Ovary (tissue), 9 donors: ENCODE data around the gene NKAIN2. TPM values are rescaled to one million over a fixed set of nuclear protein-coding genes. Genes with fewer than 3 reads are reported as not detected.

ENCODE experiments used
- DNase-seq, 5 donors: peaks; one replicate each; pipeline ENCODE4 v3.0.0-alpha.2; 2019 to 2020
- H3K27ac ChIP-seq, 2 donors: fragments of 200-600 bp; one replicate each; pipeline versions ENCODE4 v1.5.1 to v1.8.0; 2019 to 2022
- H3K27me3 ChIP-seq: fragments of 200-600 bp; one replicate; pipeline ENCODE4 v1.8.0; 2022
- H3K36me3 ChIP-seq: fragments of 200-600 bp; sonication (generic); one replicate; pipeline ENCODE4 v1.5.1; 2019
- H3K4me1 ChIP-seq: one replicate; pipeline ENCODE4 v1.8.1; 2013; ENCODE audit warnings: mild to moderate bottlenecking, moderate library complexity; ENCODE audit not compliant: insufficient read depth
- H3K4me3 ChIP-seq: fragments of 200-600 bp; sonication (generic); one replicate; pipeline ENCODE4 v1.5.1; 2017
- H3K9me3 ChIP-seq, 2 donors: fragments of 200-600 bp in 1 of 2; sonication (generic) in 1 of 2; one replicate each; pipeline versions ENCODE4 v1.5.1 to v1.8.1; 2013 to 2019; ENCODE audit warnings: mild to moderate bottlenecking in 1 of 2, moderate library complexity in 1 of 2
- EP300 ChIP-seq: sonication (generic); formaldehyde crosslinking; IDR thresholded peaks from one replicate; pipeline ENCODE4 v1.6.1; 2017; ENCODE audit warnings: antibody characterized with exemption
- POLR2A ChIP-seq: fragments of 450-650 bp; IDR thresholded peaks from one replicate; pipeline ENCODE4 v1.6.1; 2017; ENCODE audit warnings: antibody characterized with exemption, mild to moderate bottlenecking, moderate library complexity
- WGBS, 3 donors: extraction: QIAGEN DNeasy Blood & Tissue Kit in 1 of 3; methylation state at CpG; one replicate each; pipeline versions ENCODE4 v1.1.5 to v1.1.7; 2013 to 2017; 5-methylcytosine and 5-hydroxymethylcytosine counted together
- intact Hi-C, 4 donors: fragments of 100-400 bp; cut with DNase I; formaldehyde crosslinking; loops; one replicate each; pipeline versions ENCODE4 v1.11.0 to v1.15.1; 2022 to 2023
- polyA plus RNA-seq, 2 donors: library from polyadenylated mRNA; stranded (reverse); fragments of 200-250 nt in 1 of 2; fragments of 350-450 nt in 1 of 2; fragmentation: Illumina TruSeq in 1 of 2; extraction: RNeasy Lipid Tissue Mini Kit (QIAGEN cat#74804) in 1 of 2; gene quantifications; one replicate each; pipeline ENCODE4 v1.2.3, GENCODE V29; 2013 to 2014
- total RNA-seq, 7 donors: library from RNA; depleted of rRNA in 2 of 7; stranded (reverse); fragments of >200 nt in 2 of 7; fragmentation: NEBNext Ultra II Directional in 3 of 7; extraction: Animal tissue kit (Norgen Biotek cat#: 25700) in 3 of 7; gene quantifications; one replicate each; pipeline versions ENCODE4 v1.1.0 to v1.2.4, GENCODE V29; 2016 to 2023
- TF ChIP-seq, protein P1 (sequence below), 3 donors: fragments of 450-650 bp in 2 of 3; fragments of 200-600 bp in 1 of 3; IDR thresholded peaks; one replicate each; pipeline versions ENCODE4 v1.5.1 to v1.8.0; 2016 to 2022; ENCODE audit warnings: antibody characterized with exemption in 3 of 3, mild to moderate bottlenecking in 1 of 3
- donor health status: DM: no; HTN: no; CAD: no; lungs with moderate emphysema.
- donor health status: DM: no; HTN: no; CAD: no.
- donor health status: Bipolar disorder and iron deficiency.
- donor health status: DM: yes; HTN: yes; CAD: no.
- donor health status: DM: no; HTN: no; CAD: no.
- donor health status: DM: yes; HTN: yes; CAD: no.

The NKAIN2 gene
- total and polyA plus RNA-seq, 9 donors, result 0.13 to 1.0 (median 0.40) TPM; not detected in 4

DNA sequence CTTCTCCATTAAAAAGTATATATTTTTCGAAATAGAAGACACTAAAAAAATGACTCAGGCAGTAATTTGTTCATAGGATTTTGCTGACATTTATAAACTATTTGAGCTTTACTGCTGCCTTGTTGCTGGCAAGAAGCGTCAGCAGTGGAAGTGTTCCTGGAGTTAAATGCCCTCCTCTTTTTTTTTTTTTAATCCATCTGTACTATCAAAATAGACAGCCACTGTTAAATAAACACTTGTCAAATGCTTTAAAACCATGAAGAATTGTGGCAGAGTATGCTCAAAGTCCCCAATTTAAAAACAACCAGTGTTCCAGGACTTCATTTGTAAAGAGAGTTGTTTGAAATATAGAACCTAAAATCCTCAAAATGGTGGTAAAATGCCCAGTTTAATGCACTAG is 253.8 kb downstream of the NKAIN2 start:
- intact Hi-C loops, result no loop called here
- Histone ChIP-seq H3K4me3 (no peak overlapping the region), H3K36me3 (no peaks in the 10 kb centered on the region), H3K9me3 (no peaks in the 10 kb centered on the region), H3K27ac (no peak overlapping the region), H3K4me1 (no peaks in the 10 kb centered on the region), H3K27me3 (no peaks in the 10 kb centered on the region)
- 66 to 80% (median 74%) methylated on average over 2 of the region's 2 CpGs for WGBS, 3 donors
- no peak for TF ChIP-seq POLR2A
- no peak for DNase-seq

DNA sequence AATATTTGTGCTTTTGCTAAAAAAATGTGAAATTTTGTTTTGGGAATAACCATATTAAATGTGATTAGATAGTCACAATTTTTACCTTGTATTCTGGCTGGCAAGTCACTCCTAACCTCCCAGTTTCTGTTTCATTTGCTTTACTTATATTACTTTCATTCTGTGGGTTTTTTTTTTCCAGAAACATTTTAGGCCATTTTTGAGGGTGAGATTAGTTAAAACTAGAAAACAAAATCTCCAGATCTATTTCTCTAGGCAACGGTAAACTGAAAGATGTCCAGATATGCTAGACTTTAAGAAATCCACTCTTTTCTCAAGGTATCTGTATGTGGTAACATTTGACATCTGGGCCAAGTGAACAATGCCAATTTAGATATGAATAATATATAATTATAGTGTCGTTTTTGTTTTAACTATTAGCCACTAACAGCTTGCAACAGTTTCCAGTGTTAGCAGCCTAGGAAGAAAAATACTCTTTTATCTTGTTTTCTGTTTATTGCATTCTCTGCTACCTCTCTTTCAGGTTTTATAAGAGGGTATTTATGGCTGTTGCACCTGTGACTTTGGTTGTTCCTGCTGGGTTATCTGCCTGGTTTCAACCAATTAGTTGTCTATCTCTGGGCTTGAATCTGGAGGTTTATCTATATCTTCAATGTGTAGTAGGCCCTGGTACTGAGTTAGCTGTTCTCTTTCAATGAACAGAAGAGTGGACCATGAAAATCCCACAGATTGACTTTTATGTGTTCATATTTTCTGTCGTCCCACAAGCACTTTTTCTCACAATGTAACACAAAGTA is 260.9 kb downstream of the NKAIN2 start:
- Histone ChIP-seq H3K36me3 (no peaks in the 10 kb centered on the region), H3K27ac (no peak overlapping the region), H3K4me3 (no peak overlapping the region), H3K9me3 (no peaks in the 10 kb centered on the region), H3K27me3 (no peaks in the 10 kb centered on the region), H3K4me1 (no peaks in the 10 kb centered on the region)
- intact Hi-C loops, result no loop called here
- TF ChIP-seq EP300 (no peak), POLR2A (no peak)
- TF ChIP-seq, protein P1, sequence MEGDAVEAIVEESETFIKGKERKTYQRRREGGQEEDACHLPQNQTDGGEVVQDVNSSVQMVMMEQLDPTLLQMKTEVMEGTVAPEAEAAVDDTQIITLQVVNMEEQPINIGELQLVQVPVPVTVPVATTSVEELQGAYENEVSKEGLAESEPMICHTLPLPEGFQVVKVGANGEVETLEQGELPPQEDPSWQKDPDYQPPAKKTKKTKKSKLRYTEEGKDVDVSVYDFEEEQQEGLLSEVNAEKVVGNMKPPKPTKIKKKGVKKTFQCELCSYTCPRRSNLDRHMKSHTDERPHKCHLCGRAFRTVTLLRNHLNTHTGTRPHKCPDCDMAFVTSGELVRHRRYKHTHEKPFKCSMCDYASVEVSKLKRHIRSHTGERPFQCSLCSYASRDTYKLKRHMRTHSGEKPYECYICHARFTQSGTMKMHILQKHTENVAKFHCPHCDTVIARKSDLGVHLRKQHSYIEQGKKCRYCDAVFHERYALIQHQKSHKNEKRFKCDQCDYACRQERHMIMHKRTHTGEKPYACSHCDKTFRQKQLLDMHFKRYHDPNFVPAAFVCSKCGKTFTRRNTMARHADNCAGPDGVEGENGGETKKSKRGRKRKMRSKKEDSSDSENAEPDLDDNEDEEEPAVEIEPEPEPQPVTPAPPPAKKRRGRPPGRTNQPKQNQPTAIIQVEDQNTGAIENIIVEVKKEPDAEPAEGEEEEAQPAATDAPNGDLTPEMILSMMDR (IDR thresholded peaks at IDR 0.05), result no peak
- no peak for DNase-seq
- WGBS, 3 donors, result 55 to 68% (median 60%) methylated on average over 3 of the region's 3 CpGs

DNA sequence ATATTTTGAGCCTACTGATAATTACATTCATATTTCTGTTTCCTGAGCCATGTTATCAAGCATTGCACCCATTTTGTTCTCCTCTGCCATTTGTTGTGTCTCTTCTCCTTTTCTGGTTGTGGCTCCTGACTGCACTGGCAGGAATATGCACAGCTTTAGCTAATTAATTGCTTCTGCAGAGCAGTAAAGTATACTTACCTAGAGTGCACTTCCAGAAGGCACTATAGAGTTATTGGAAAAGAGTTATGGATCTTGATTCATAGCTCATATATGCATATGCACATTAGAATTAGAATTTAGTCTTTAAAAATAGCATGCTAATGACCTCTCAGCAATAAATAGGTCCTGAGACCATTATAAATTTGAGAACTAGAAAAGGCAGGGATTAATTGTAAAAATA is 262.6 kb downstream of the NKAIN2 start:
- Histone ChIP-seq H3K9me3 (no peaks in the 10 kb centered on the region), H3K36me3 (no peaks in the 10 kb centered on the region), H3K27ac (no peak overlapping the region), H3K4me3 (no peak overlapping the region), H3K27me3 (no peaks in the 10 kb centered on the region), H3K4me1 (no peaks in the 10 kb centered on the region)
- no peak for TF ChIP-seq EP300
- TF ChIP-seq, protein P1 (IDR thresholded peaks at IDR 0.05), result no peak
- no peak for TF ChIP-seq POLR2A
- DNase-seq, result no peak
- intact Hi-C loops, result no loop called here

DNA sequence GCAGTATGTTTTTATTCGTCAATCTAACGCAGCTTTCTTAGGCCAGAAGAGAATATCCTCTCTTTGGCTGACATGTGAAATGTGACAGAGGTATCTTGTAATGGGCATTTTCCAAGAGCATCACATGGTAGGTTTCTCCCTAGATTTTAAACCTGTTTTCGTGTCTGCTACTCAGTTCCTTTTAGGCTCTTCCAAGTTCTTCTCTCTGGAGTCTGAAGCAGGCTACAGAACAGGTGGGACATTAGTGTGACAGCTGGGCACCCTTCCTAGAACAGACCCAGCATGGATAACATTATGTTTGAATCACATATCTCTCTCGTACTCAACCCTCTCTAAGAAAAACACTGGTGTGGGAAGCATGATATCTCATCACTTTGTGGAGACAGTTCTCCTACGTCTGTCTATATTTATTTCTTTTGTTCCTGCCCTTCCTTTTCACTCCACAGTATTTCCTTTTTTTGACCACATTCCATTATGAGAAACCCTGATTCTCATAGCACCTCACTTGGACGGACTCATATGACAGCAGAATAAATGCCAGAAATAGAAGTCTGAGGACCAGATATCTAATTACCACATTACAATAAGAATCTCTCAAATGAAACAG is 263.4 kb downstream of the NKAIN2 start:
- no peaks in the 10 kb centered on the region for H3K4me1 ChIP-seq
- no peaks in the 10 kb centered on the region for H3K9me3 ChIP-seq
- intact Hi-C loops, result no loop called here
- no peak overlapping the region for H3K27ac ChIP-seq
- no peak overlapping the region for H3K4me3 ChIP-seq
- WGBS, 3 donors, result 53 to 67% (median 55%) methylated on average over 6 of the region's 6 CpGs
- TF ChIP-seq EP300 (no peak), POLR2A (no peak)
- no peak for DNase-seq
- no peaks in the 10 kb centered on the region for H3K27me3 ChIP-seq
- no peaks in the 10 kb centered on the region for H3K36me3 ChIP-seq

DNA sequence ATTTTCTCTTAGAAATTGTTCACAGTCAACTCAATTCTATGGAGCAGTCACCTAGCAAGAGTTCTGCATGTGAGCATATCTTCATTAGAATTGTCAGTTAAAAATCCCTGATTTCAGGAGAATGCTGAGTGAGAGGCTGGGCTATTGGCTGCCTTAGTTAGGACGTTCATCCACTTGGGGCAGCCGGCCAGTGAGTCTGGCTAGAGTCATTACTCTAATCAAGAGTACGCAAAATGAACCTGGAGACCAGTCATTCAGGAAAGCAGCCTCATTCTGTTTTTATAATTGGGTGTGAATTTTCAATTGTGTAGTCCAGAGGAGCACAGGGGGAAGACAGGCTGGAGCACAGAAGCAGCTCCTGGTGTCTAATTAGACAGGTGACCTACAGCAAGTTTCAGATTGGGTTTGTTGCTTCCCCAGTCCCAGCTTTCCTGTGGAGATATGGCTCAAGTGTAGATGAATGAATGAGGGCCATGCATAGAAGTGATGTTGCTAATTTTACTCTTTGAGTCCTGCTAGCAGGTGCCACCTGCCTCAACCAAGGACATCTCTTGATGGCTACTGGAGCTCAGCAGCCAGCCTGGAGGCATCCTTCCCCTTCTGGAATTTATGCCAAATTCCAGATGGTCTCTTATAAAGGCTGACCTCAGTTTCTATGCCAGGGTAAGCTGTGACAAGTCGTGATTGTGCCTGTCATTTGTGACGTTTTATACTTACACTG is 265.7 kb downstream of the NKAIN2 start:
- WGBS, 3 donors, result 70 to 78% (median 73%) methylated on average over 5 of the region's 5 CpGs
- TF ChIP-seq POLR2A, result no peak
- TF ChIP-seq EP300, result no peak
- TF ChIP-seq, protein P1 (IDR thresholded peaks at IDR 0.05), result no peak

More for the DNA sequence above, 265.7 kb downstream of the NKAIN2 start:
- Histone ChIP-seq H3K4me3 (no peak overlapping the region), H3K27me3 (no peaks in the 10 kb centered on the region), H3K27ac (no peak overlapping the region), H3K4me1 (no peaks in the 10 kb centered on the region), H3K36me3 (no peaks in the 10 kb centered on the region), H3K9me3 (no peaks in the 10 kb centered on the region)
- intact Hi-C loops, result no loop called here
- DNase-seq, result no peak
